Ovary (tissue), 3 donors: ENCODE measurements around the gene CFAP73.
"Not testable (repeated sequence)": the region's sequence is repeated elsewhere in the genome, so short reads cannot be mapped to it uniquely, and the experiment has no call there.

Experiments used
- CTCF ChIP-seq, 3 donors: fragments of 450-650 bp in 2 of 3; fragments of 200-600 bp in 1 of 3; IDR thresholded peaks; one replicate each; pipeline versions ENCODE4 v1.5.1 to v1.8.0; 2016 to 2022; ENCODE audit warnings: antibody characterized with exemption in 3 of 3, mild to moderate bottlenecking in 1 of 3
- EP300 ChIP-seq: sonication (generic); formaldehyde crosslinking; IDR thresholded peaks from one replicate; pipeline ENCODE4 v1.6.1; 2017; ENCODE audit warnings: antibody characterized with exemption
- POLR2A ChIP-seq: fragments of 450-650 bp; IDR thresholded peaks from one replicate; pipeline ENCODE4 v1.6.1; 2017; ENCODE audit warnings: antibody characterized with exemption, mild to moderate bottlenecking, moderate library complexity
- donor health status: DM: no; HTN: no; CAD: no.

- not testable (repeated sequence) for TF ChIP-seq CTCF (IDR thresholded peaks at IDR 0.05); POLR2A; EP300
Measured at GRCh38 chr12:113117684-113118083, 31.8 kb upstream of the CFAP73 start.
